ENCODE results near the gene FAM168A. TPM values are rescaled to one million over a fixed set of nuclear protein-coding genes. Genes with fewer than 3 reads are reported as not detected.

FAM168A gene
- total RNA-seq, 1 experiment from 2014 or later: 21.1 TPM

DNA sequence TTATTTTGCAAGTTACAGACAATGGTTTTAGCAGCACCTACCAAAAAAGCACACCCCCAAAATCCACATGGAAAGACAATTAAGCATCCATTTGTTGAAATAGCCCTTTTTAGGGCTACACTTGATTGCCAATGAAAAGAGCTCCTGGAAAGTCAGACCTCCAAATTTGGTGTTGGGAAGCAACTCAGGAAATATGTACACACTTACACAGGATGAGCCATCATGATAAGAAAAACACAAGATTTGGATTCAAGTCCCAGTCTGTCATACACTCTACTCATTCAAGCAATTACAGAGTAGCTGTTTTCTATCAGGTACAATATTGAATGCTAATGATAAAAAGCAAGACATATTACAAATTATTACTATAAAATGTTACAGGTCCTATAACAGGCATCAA lies 31.5 kb downstream of the FAM168A start:
- Histone ChIP-seq H4K5ac (ENCODE audit: insufficient read length, low read depth, low read length) (no peak overlapping the region), H3K4me1 (ENCODE audit: insufficient read depth, low read length) (no peaks in the 10 kb centered on the region), H3K4me2 (ENCODE audit: insufficient read depth, insufficient read length, low read length) (no peak overlapping the region), H3K4ac (ENCODE audit: low read depth, low read length) (no peak overlapping the region), H4K8ac (replicated peaks; ENCODE audit: insufficient read length, low read depth, low read length) (no peak overlapping the region), H4K91ac (ENCODE audit: insufficient read length, low read depth, low read length) (no peak overlapping the region), H2BK5ac (ENCODE audit: insufficient read length, low read length) (no peak overlapping the region), H4K20me1 (ENCODE audit: control insufficient read depth, insufficient read depth, insufficient read length) (no peaks in the 10 kb centered on the region), H3K23me2 (ENCODE audit: insufficient read length, low read depth, low read length, poor library complexity, severe bottlenecking) (no peaks in the 10 kb centered on the region), H3K9ac (ENCODE audit: extremely low read depth, insufficient read length, low read length) (no peak overlapping the region), H3T11ph (ENCODE audit: low read length) (no peak overlapping the region), H2BK12ac (ENCODE audit: insufficient read length, low read depth, low read length) (no peak overlapping the region), H3K27me3 (ENCODE audit: insufficient read depth, low read length) (no peaks in the 10 kb centered on the region), H3K14ac (ENCODE audit: insufficient read depth, low read length) (no peak overlapping the region), H2BK15ac (ENCODE audit: low read depth, low read length) (no peak overlapping the region), H3K79me2 (ENCODE audit: insufficient read depth, low read length) (no peaks in the 10 kb centered on the region), H2AFZ (ENCODE audit: low read length) (no peak overlapping the region), H2BK120ac (ENCODE audit: low read depth, low read length, poor library complexity, severe bottlenecking) (no peak overlapping the region), H3K9me3 (ENCODE audit: control insufficient read depth, low read depth, low read length) (no peaks in the 10 kb centered on the region), H3K27ac (ENCODE audit: insufficient read length, low read depth, low read length) (no peak overlapping the region), H3K23ac (ENCODE audit: insufficient read length, low read depth, low read length) (no peak overlapping the region), H3K18ac (ENCODE audit: insufficient read length, low read depth, low read length) (no peak overlapping the region), H2AK5ac (ENCODE audit: insufficient read length, low read length) (no peak overlapping the region), H3K56ac (ENCODE audit: insufficient read length, low read depth, low read length) (no peak overlapping the region), H3K79me1 (ENCODE audit: insufficient read depth, low read depth, low read length, poor library complexity, severe bottlenecking) (no peaks in the 10 kb centered on the region), H2BK20ac (ENCODE audit: low read depth, low read length, poor library complexity, severe bottlenecking) (no peak overlapping the region)
- H3K36me3 Mint-ChIP-seq (ENCODE audit: insufficient read depth in 1 of 3, low read depth in 3 of 3): peaks cover 2 to 4% (median 3%) of the 10 kb centered on the region in 3 experiments; a peak in 4 of 7 replicates
- H3K9me3 Mint-ChIP-seq: no peaks in the 10 kb centered on the region
- TF ChIP-seq, protein P1, sequence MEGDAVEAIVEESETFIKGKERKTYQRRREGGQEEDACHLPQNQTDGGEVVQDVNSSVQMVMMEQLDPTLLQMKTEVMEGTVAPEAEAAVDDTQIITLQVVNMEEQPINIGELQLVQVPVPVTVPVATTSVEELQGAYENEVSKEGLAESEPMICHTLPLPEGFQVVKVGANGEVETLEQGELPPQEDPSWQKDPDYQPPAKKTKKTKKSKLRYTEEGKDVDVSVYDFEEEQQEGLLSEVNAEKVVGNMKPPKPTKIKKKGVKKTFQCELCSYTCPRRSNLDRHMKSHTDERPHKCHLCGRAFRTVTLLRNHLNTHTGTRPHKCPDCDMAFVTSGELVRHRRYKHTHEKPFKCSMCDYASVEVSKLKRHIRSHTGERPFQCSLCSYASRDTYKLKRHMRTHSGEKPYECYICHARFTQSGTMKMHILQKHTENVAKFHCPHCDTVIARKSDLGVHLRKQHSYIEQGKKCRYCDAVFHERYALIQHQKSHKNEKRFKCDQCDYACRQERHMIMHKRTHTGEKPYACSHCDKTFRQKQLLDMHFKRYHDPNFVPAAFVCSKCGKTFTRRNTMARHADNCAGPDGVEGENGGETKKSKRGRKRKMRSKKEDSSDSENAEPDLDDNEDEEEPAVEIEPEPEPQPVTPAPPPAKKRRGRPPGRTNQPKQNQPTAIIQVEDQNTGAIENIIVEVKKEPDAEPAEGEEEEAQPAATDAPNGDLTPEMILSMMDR (conservative IDR thresholded peaks at IDR 0.05): no peak
- no peaks in the 10 kb centered on the region for H3K27me3 Mint-ChIP-seq (ENCODE audit: low read depth)
- H3K27ac Mint-ChIP-seq: peak overlapping the region in 1 of 3 experiments; percentile 77; a peak in 4 of 7 replicates
- DNase-seq: no peak
- H3K4me3 Mint-ChIP-seq: no peak overlapping the region
- H3K4me1 Mint-ChIP-seq: peaks cover 15 to 23% of the 10 kb centered on the region in 2 experiments
